ENCODE data around the gene MED12L.
"Not testable (repeated sequence)": the region's sequence is repeated elsewhere in the genome, so short reads cannot be mapped to it uniquely, and the experiment has no call there.

MED12L gene

DNA sequence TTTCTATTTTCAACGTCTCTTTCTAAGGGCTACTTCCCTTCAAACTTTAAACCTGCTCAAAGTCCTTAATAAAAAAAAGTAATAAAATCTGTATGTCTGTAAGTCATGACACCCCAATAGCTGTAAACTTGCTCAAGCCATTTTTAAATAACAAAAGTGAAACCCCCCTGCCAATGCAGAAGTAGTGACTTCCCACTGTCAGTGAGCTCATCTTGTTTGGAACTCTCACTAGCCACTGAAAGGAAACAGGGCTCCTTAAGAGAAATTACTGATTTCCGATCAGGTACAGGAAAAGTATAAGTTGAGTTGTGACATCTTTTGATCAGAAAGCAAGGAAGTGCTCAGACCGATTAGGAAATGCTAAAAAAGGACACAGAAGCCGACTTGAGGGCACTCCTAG lies 145.2 kb downstream of the MED12L start:
- in situ Hi-C loops (cut with MboI; ENCODE audit: low sequenced_read_pairs) = no loop called here

DNA sequence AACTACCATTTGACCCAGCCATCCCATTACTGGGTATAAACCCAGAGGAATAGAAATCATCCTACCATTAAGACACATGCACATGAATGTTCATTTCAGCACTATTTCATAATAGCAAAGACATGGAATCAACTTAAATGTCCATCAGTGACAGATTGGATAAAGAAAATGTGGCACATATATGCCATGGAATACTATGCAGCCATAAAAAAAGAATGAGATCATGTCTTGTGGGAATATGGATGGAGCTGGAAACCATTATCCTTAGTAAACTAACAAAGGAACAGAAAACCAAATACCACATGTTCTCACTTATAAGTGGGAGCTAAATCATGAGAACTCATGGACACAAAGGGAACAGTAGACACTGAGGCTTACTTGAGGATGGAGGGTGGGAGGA lies 146.9 kb downstream of the MED12L start:
- in situ Hi-C loops (cut with MboI; ENCODE audit: low sequenced_read_pairs) = not testable (repeated sequence)

DNA sequence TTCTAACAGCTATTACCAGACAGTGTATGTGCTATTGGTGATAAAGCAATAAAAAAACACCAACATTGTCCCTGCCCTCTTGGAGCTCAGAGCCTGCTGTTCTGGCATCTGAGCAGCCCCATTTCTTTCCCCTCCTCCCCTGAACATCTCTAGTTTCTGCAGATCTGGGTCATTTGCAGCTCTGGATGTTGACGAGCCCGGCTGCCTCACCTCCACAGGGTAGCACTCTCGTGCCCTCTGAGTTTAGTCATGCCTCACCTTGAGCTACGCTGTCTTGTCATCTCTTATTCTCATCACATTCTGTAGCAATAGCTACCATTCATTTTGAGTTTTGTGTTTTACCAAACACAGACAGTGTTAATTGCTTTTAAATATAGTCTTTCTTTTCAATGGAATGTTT lies 147.5 kb downstream of the MED12L start:
- in situ Hi-C loops (cut with MboI; ENCODE audit: low sequenced_read_pairs) = no loop called here

DNA sequence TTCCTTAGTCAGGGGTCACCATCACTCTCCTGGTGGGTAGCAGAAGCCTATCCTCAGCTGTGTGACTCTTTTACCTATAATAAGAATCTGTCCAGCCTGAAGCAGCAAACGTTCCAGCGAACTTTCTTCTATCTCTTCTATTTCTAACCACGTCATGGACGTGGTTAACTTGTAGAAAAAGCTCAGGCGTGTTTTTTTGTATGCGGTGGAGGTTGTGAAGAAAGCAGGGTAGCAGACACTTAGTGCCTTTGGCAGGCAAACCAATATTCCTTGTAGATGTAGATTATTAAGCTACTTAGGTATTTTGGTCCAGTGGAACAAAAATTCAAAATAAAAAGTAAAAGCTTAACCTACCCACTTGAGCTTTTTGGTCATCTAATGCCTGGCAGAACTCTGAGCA lies 149.4 kb downstream of the MED12L start:
- in situ Hi-C loops (cut with MboI; ENCODE audit: low sequenced_read_pairs) = no loop called here

DNA sequence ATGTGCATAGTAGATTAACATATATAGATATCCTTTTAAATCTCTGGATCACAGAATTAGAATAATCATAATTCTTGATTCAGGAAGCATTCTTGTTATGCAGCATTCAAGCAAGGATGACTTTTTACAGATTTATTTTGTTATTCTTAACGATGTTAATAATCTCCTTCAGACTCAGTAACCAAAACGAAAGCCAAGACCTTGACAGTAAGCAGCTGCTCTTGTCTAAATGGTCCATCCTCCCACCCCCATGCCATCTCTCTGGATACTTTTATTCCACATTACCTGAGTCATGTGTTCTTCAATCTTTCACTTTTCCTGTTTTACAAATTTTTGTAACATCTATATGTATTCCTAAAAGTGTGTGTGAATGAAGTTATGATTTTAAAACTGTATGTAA lies 150.9 kb downstream of the MED12L start:
- in situ Hi-C loops (cut with MboI; ENCODE audit: low sequenced_read_pairs) = no loop called here

DNA sequence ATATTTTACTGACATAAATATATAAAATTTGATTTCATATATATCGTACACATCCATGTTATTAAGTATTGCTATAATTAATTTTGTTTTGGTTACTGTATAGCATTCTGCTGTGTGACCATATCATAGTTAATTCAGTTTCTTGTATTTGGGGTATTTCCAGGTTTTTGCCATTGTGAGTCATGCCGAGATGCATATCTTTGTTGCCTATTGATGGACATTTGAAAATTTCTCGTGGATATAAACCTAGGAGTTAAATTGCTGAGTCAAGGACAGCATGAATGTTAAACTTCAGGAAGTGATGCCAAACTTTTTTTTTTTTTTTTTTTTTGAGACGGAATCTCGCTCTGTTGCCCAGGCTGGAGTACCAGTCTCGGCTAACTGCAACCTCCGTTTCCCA lies 151.3 kb downstream of the MED12L start:
- in situ Hi-C loops (cut with MboI; ENCODE audit: low sequenced_read_pairs) = no loop called here

DNA sequence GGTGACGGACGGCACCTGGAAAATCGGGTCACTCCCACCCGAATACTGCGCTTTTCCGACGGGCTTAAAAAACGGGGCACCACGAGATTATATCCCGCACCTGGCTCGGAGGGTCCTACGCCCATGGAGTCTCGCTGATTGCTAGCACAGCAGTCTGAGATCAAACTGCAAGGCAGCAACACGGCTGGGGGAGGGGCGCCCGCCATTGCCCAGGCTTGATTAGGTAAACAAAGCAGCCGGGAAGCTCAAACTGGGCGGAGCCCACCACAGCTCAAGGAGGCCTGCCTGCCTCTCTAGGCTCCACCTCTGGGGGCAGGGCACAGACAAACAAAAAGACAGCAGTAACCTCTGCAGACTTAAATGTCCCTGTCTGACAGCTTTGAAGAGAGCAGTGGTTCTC lies 156.5 kb downstream of the MED12L start:
- in situ Hi-C loops (cut with MboI; ENCODE audit: low sequenced_read_pairs) = not testable (repeated sequence)

DNA sequence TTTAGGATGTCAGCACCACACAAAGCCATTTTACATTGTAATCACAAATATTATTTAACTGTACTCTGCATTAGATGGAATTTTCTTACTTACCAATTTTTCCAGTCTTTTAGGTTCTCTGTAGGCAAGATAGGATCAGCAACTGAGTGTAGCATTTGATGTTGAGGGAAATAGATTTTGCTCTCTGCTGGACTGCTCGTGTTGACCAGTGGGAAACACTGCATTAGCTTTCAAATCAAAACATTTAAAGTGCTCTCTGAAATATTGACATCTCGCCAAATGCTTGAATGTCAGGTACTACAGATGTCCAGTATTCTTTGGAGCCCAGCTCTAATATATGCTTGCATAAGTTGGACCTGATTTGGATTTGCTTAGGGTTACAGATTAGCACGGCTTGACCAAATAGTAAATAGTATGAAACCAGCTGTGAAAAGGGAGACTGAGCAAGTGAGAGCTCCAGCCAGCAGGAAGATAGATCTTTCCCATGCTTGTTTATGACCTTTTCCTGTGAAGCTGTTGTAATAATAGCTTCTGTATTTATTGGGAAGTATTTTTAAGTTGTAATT lies 163.4 kb downstream of the MED12L start:
- in situ Hi-C loops (cut with MboI; ENCODE audit: low sequenced_read_pairs) = no loop called here

DNA sequence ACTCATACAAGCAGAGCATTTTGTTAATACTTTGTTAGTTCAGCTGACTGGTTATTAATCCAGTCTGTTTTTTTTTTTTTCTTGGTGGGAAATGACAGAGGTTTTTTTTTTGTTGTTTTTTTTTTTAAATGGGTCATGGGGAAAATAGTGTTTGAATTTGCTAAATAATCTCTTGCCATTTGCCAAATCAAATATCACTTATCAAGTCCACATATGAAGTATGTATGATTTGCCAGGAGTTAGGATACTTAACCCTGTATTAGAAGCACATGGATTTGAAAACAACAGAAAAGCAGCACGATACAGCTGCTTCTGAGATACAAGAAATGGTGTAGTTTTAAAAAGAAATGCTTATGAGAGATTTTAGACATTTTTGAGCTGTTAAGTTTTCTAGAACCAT lies 171.3 kb downstream of the MED12L start:
- in situ Hi-C loops (cut with MboI; ENCODE audit: low sequenced_read_pairs) = no loop called here

DNA sequence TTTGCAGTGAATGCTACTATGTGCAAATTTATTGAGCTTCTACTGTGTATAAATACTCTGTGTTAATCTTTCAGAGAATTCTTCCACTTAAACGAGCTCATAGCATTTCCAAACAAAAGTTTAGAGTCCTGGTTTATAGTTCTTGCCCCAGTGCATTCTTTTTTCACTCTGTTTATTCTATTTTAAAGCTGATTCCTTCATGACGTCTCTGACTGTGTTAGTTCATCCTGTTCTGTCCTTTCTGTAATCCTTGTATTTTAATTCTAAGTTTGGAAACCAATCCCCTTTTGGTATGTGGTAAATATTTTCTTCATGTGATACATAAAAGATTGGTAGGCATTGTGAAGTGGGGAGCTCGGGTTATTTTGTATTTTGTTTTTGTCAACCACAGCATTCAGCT lies 174.2 kb downstream of the MED12L start:
- in situ Hi-C loops (cut with MboI; ENCODE audit: low sequenced_read_pairs) = no loop called here

DNA sequence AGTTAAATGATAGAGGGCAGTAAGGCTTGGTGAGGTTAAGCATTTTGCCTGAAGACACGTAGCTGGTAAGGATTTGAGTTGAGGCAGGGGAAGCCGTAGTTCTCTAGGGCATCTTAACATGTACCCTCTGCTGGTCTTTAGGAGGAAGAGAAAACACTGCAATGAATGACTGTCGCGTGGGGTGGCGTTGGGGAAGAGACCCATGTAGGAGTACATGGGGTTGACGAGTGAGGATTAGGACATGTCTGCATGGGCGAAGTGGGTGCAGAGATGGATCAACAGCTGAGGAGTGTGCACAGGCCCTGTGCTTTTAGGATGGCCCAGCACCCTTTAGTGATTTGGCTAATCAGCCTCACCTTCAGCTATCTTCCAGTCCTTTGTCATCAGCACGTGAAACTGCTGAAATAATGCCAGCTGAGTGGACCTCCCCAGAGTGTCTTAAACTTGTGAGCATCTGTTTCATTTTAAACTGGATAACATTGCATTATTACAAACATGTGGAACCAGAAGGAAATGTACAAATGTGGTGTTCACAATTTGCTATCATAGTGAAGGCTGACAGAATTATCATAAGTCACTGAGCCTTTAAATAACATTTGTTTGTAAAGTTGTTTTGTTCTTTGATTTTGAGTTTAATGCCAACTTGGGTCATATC lies 177.5 kb downstream of the MED12L start:
- in situ Hi-C loops (cut with MboI; ENCODE audit: low sequenced_read_pairs) = no loop called here

DNA sequence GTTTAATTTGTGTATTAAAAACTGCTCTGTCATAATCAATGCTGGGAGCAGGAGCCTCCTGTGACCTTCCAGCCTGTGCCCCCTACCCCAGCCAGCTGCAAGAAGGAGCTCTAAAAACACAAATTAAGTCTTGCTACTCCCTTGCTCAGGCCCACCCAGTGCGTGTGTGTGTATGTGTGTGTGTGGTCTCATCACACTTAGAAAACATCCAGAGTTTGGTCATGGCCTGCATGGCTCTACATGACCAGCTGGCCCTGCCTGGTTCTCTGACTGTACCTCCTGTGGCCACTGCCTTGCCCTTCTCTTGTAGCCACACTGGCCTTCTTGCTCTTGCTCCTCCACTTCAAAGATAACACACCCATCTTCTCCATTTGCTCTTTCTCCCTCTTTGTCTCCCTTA lies 179.1 kb downstream of the MED12L start:
- in situ Hi-C loops (cut with MboI; ENCODE audit: low sequenced_read_pairs) = no loop called here

DNA sequence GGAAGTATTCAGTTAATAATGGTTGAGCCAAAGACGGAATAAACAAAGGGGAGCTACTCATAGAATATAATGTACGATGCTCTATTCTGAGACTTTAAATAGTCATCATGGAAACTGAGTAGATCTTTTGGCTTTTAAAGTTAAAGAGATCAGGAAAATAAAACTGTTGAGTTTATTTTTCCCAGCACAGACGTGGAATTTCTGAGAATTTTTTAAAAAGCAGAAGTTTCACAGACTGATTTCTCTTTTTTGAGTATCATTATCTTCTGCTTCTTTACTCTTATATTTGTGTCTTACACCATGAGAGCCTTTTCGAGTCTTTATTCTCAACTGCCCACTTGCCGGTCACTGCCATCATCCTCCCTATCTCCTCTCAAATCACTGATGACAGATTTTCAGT lies 179.7 kb downstream of the MED12L start:
- in situ Hi-C loops (cut with MboI; ENCODE audit: low sequenced_read_pairs) = no loop called here

DNA sequence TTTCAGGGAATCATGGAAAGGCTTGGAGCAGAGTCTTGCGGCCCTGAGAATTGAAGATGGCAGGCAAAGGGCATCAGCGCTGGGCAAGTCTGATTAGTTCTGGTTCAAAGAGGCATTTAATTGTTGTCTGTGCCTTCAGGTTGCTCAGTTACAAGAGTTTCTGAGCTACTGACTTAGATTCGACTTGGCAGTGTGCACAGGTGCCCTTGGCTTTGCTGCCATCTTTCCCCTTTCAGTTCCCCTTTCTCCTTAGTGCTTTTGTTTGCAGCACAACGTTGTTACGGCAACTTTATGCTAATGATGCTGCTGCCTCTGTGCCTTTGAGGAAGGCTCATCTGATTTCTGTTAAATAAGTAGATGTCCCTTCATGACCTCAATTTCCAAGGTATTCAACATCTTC lies 180.4 kb downstream of the MED12L start:
- in situ Hi-C loops (cut with MboI; ENCODE audit: low sequenced_read_pairs) = no loop called here

DNA sequence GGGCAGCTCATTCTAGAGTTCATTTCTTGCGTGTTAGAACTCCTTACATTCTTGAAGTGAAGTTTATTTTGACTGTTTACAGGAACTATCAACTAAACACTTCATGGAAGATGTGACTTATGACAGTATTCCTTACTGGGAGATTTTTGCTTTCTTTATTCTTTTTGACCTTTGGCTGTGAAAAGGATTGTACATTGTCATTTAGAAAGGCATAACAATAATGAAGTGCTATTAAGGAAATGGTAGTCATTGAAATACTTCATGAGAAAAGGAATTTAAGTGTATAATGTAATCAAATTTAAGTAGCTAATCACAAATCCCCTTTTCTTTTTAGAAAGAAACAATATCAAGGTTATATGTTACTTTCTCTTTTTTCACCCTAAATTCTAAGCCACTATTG lies 181.6 kb downstream of the MED12L start:
- in situ Hi-C loops (cut with MboI; ENCODE audit: low sequenced_read_pairs) = no loop called here

DNA sequence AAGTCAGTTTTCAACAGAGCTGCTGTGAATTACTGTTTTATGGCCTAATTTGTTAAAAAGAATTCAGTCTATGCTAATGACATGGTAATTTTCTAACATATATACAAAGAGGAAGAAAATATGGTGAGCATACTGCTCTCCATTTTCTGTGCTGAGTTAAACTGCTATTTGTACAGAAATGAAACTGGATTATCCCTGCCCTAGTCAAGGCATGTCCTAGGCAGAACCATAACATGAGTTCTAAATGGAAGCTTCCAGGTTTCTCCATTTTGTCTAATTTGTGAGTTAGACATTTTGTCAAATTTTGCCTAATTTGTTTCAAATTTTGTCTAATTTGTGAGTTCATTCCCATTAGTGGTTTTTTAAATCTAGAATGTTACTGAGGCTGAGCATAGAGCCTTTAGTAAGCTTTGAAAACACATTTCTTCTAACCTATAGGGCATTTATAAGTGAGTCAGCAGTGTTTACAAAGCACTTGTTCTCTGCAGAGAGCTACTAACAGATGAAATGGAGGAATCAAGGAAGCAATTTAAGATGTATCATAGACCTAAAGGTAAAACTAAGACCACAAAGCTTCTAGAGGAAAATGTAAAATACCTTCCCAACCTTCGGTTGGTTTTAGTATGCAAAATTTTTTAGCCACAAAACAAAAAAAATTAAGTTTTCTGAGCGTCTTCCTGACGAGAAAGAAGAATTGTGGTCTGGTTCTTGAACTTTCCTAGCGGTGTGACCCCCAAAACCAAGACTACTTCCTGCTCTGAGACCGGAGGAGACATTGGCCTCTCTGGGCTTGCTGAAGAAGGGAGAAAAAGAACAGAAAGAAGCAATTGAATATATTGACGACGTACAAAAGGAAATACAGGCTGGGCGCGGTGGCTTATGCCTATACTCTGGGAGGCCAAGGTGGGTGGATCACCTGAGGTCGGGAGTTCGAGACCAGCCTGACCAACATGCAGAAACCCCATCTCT lies 183.1 kb downstream of the MED12L start:
- in situ Hi-C loops (cut with MboI; ENCODE audit: low sequenced_read_pairs) = no loop called here

DNA sequence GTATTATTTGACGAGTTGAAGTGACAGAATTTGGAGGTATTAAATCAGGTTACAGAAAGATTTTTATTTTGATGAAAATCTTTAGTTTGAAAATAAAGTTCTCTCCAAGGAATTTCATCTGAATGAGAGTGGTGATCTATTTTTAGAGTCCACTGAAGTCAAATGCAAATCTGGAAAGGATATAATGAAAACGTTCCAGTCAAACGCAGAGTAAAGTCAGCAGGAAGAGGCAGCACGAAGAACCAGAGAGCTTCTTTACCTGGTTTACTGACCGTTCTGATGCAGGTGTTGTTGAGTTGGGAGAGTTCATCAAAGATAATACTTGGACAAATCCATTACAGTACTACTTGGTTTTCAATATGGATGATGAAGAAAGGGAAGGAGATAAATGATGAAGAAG lies 184.2 kb downstream of the MED12L start:
- in situ Hi-C loops (cut with MboI; ENCODE audit: low sequenced_read_pairs) = no loop called here

DNA sequence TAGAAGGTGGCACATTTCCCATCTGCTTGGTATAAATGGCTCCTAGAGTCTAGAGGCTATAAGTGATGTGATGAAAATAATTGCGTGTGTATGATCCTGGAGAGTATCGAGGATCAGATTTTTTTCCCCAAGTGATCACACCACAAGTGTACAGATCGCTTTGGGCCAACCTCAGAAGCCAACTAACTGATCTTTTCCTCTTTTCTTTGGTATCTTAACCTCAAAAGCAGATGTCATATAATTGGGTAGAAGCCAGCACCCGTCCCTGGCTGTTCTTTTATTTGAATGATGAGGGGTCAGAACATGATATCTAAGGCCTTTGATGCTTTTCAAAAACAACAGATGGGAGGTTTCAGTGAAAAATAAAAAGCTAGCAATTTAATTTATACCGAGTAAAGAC lies 189.6 kb downstream of the MED12L start:
- in situ Hi-C loops (cut with MboI; ENCODE audit: low sequenced_read_pairs) = loop anchor here (5.0 to 25.0 kb wide), 3 partner anchors 48 to 562 kb away; no protein-coding TSS in a partner anchor

DNA sequence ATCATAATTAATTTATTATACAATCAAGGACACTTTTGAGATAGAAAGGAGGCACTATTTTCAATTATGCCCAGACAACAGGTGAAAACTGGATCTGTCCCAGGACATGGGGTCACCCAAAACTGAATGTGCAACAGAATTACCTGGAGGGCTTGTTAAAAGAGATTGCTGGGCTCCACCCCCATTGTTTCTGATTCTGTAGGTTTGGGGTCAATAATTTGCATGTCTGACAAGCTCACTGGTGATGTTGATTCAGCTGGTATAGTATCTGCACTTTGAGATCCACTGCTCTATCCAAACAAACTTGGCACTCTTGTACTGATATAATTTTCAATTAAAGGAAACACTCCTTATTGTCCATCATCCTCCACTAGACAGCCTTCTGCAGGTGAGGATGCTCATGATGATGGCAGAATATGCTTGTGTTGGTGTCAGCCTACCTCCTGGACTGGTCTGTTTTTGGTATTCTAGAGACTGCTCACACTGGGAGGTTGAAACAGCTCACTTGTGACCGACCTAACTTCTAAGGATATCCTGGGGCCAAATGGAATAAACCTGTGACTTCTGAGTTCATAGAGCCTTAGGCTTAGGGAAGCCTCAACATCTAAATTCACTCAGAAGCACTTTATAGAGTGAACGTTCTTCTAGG lies 190.7 kb downstream of the MED12L start:
- in situ Hi-C loops (cut with MboI; ENCODE audit: low sequenced_read_pairs) = loop anchor here (5.0 to 25.0 kb wide), 3 partner anchors 49 to 561 kb away; no protein-coding TSS in a partner anchor

DNA sequence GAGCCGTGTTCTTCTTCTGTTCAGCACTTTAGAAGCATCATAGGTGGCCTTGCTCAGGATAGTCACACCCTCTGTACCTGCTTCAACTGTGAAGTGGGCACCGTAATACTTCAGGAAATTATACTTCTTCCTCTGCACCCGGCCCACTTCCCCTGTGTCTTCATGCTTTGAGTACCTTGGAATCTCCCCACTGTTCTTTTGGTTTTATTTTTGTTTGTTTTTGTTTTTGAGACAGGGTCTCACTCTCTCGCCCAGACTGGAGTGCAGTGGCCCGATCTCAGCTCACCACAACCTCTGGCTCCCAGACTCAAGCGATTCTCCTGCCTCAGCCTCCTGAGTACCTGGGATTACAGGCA lies 191.2 kb downstream of the MED12L start:
- in situ Hi-C loops (cut with MboI; ENCODE audit: low sequenced_read_pairs) = loop anchor here (5.0 to 25.0 kb wide), 3 partner anchors 49 to 561 kb away; no protein-coding TSS in a partner anchor

DNA sequence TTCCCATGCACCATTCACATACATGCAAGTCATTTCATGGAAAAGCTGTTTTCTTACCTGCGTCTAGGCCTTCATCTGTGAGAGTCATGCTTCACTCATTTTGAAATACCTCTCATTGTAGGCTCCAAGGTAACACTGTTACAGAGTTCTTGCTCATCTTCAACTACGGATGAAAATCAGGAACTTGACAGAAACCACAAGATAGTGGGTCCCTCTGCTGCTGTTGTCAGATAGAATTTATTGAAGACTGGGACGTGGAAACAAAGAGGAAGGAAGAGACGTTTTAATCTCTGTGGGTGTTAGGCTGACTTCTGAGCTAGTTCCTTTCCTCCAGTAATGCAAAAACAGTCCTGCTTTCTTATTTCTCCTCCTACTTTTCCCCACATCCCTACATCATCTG lies 192.8 kb downstream of the MED12L start, which contains the start of gene P2RY14:
Gene P2RY14 (minus strand): TSS at position 313 of the 400 bp plus-strand sequence. CDS start 64,226 bp downstream, outside the sequence.
- in situ Hi-C loops (cut with MboI; ENCODE audit: low sequenced_read_pairs) = loop anchor here (5.0 to 25.0 kb wide), 3 partner anchors 51 to 559 kb away; no protein-coding TSS in a partner anchor
